ENCODE data around the gene ST6GALNAC1.

ST6GALNAC1 gene

GRCh38 chr17:76598004-76598439 lies 45.5 kb downstream of the ST6GALNAC1 start:
- Histone ChIP-seq H3K9ac (ENCODE audit: low read depth, low read length, poor library complexity) (no peak overlapping the region), H3K79me1 (ENCODE audit: low read depth, low read length) (no peaks in the 10 kb centered on the region), H3K4me1 (ENCODE audit: control insufficient read depth in 2 of 2, insufficient read depth in 1 of 2, low read depth in 1 of 2, low read length in 2 of 2) (no peaks in the 10 kb centered on the region), H2BK15ac (ENCODE audit: low read length) (no peak overlapping the region), H3K9me3 (replicated peaks in 1 of 2; ENCODE audit: control insufficient read depth in 2 of 2, insufficient read depth in 1 of 2, low read depth in 1 of 2, low read length in 2 of 2) (peaks cover 0 to 2% of the 10 kb centered on the region in 2 donors), H2AK5ac (ENCODE audit: low read depth, low read length) (no peak overlapping the region), H2AFZ (ENCODE audit: low read length) (peak overlapping the region; percentile 22), H3K23ac (ENCODE audit: low read depth, low read length, poor library complexity) (no peak overlapping the region), H3K18ac (ENCODE audit: low read length) (no peak overlapping the region), H3K4me2 (ENCODE audit: insufficient read depth, low read length, poor library complexity, severe bottlenecking) (no peak overlapping the region), H3K14ac (ENCODE audit: low read length) (no peak overlapping the region), H4K8ac (ENCODE audit: low read depth, low read length) (no peak overlapping the region), H2BK5ac (ENCODE audit: low read length) (no peak overlapping the region), H3K27me3 (ENCODE audit: control insufficient read depth in 3 of 3, insufficient read depth in 3 of 3, low read depth in 1 of 3, low read length in 3 of 3) (peaks cover 0 to 21% (median 0%) of the 10 kb centered on the region in 3 experiments), H2BK120ac (ENCODE audit: low read depth, low read length) (no peak overlapping the region), H3K36me3 (replicated peaks in 1 of 2; ENCODE audit: control insufficient read depth in 2 of 2, insufficient read depth in 2 of 2, low read length in 2 of 2) (no peaks in the 10 kb centered on the region), H3K27ac (replicated peaks; ENCODE audit: low read length) (no peak overlapping the region), H4K91ac (ENCODE audit: low read depth, low read length, poor library complexity) (no peak overlapping the region), H3K4ac (ENCODE audit: low read length) (no peak overlapping the region), H3K4me3 (ENCODE audit: low read length in 2 of 2) (no peak overlapping the region), H2BK12ac (ENCODE audit: low read length) (no peak overlapping the region)
- WGBS, 2 donors (ENCODE audit: extremely low coverage in 2 of 2, insufficient read length in 2 of 2, insufficient replicate concordance in 1 of 2) = no CpG with 5 or more reads among the region's 2 CpGs
- no peak for DNase-seq (ENCODE audit: low spot score)

GRCh38 chr17:76597156-76598003 lies 46.2 kb downstream of the ST6GALNAC1 start:
- Histone ChIP-seq H3K4ac (ENCODE audit: low read length) (no peak overlapping the region), H3K9ac (ENCODE audit: low read depth, low read length, poor library complexity) (no peak overlapping the region), H2BK12ac (ENCODE audit: low read length) (no peak overlapping the region), H4K91ac (ENCODE audit: low read depth, low read length, poor library complexity) (no peak overlapping the region), H3K4me2 (ENCODE audit: insufficient read depth, low read length, poor library complexity, severe bottlenecking) (no peak overlapping the region), H3K18ac (ENCODE audit: low read length) (no peak overlapping the region), H3K27me3 (ENCODE audit: control insufficient read depth in 3 of 3, insufficient read depth in 3 of 3, low read depth in 1 of 3, low read length in 3 of 3) (peaks cover 0 to 22% (median 0%) of the 10 kb centered on the region in 3 experiments), H4K8ac (ENCODE audit: low read depth, low read length) (no peak overlapping the region), H3K14ac (ENCODE audit: low read length) (no peak overlapping the region), H3K4me1 (ENCODE audit: control insufficient read depth in 2 of 2, insufficient read depth in 1 of 2, low read depth in 1 of 2, low read length in 2 of 2) (no peaks in the 10 kb centered on the region), H3K4me3 (ENCODE audit: low read length in 2 of 2) (no peak overlapping the region), H3K36me3 (replicated peaks in 1 of 2; ENCODE audit: control insufficient read depth in 2 of 2, insufficient read depth in 2 of 2, low read length in 2 of 2) (no peaks in the 10 kb centered on the region), H2BK120ac (ENCODE audit: low read depth, low read length) (no peak overlapping the region), H3K23ac (ENCODE audit: low read depth, low read length, poor library complexity) (no peak overlapping the region), H3K9me3 (replicated peaks in 1 of 2; ENCODE audit: control insufficient read depth in 2 of 2, insufficient read depth in 1 of 2, low read depth in 1 of 2, low read length in 2 of 2) (no peaks in the 10 kb centered on the region), H2AFZ (ENCODE audit: low read length) (peak overlapping the region; percentile 22), H2BK5ac (ENCODE audit: low read length) (no peak overlapping the region), H3K27ac (replicated peaks; ENCODE audit: low read length) (no peak overlapping the region), H2BK15ac (ENCODE audit: low read length) (peak overlapping the region; percentile 39), H2AK5ac (ENCODE audit: low read depth, low read length) (no peak overlapping the region), H3K79me1 (ENCODE audit: low read depth, low read length) (no peaks in the 10 kb centered on the region)
- no CpG with 5 or more reads among the region's 12 CpGs for whole genome bisulfite sequencing, 2 donors (ENCODE audit: extremely low coverage in 2 of 2, insufficient read length in 2 of 2, insufficient replicate concordance in 1 of 2)
- DNase-seq (ENCODE audit: low spot score) = no peak

- Histone ChIP-seq H3K23ac (ENCODE audit: low read depth, low read length, poor library complexity) (no peak overlapping the region), H3K79me1 (ENCODE audit: low read depth, low read length) (no peaks in the 10 kb centered on the region), H3K9me3 (replicated peaks in 1 of 2; ENCODE audit: control insufficient read depth in 2 of 2, insufficient read depth in 1 of 2, low read depth in 1 of 2, low read length in 2 of 2) (no peaks in the 10 kb centered on the region), H3K27ac (replicated peaks; ENCODE audit: low read length) (no peak overlapping the region), H2AK5ac (ENCODE audit: low read depth, low read length) (no peak overlapping the region), H2BK12ac (ENCODE audit: low read length) (no peak overlapping the region), H4K8ac (ENCODE audit: low read depth, low read length) (no peak overlapping the region), H4K91ac (ENCODE audit: low read depth, low read length, poor library complexity) (no peak overlapping the region), H3K4me1 (ENCODE audit: control insufficient read depth in 2 of 2, insufficient read depth in 1 of 2, low read depth in 1 of 2, low read length in 2 of 2) (no peaks in the 10 kb centered on the region), H3K18ac (ENCODE audit: low read length) (no peak overlapping the region), H3K9ac (ENCODE audit: low read depth, low read length, poor library complexity) (no peak overlapping the region), H2BK15ac (ENCODE audit: low read length) (no peak overlapping the region), H2BK120ac (ENCODE audit: low read depth, low read length) (no peak overlapping the region), H3K4ac (ENCODE audit: low read length) (no peak overlapping the region), H3K36me3 (replicated peaks in 1 of 2; ENCODE audit: control insufficient read depth in 2 of 2, insufficient read depth in 2 of 2, low read length in 2 of 2) (no peaks in the 10 kb centered on the region), H2AFZ (ENCODE audit: low read length) (no peak overlapping the region), H2BK5ac (ENCODE audit: low read length) (no peak overlapping the region), H3K4me2 (ENCODE audit: insufficient read depth, low read length, poor library complexity, severe bottlenecking) (no peak overlapping the region), H3K14ac (ENCODE audit: low read length) (no peak overlapping the region), H3K4me3 (ENCODE audit: low read length in 2 of 2) (no peak overlapping the region), H3K27me3 (ENCODE audit: control insufficient read depth in 3 of 3, insufficient read depth in 3 of 3, low read depth in 1 of 3, low read length in 3 of 3) (peaks cover 0 to 26% (median 0%) of the 10 kb centered on the region in 3 experiments)
- no peak for DNase-seq (ENCODE audit: low spot score)
- WGBS, 2 donors (ENCODE audit: extremely low coverage in 2 of 2, insufficient read length in 2 of 2, insufficient replicate concordance in 1 of 2) = no CpG with 5 or more reads among the region's 3 CpGs
These were observed 48.9 kb downstream of the ST6GALNAC1 start for GRCh38 chr17:76594690-76595089.

GRCh38 chr17:76593959-76594358 lies 49.6 kb downstream of the ST6GALNAC1 start:
- H4K8ac ChIP-seq (ENCODE audit: low read depth, low read length) = no peak overlapping the region
- no peaks in the 10 kb centered on the region for H3K79me1 ChIP-seq (ENCODE audit: low read depth, low read length)
- H3K4ac ChIP-seq (ENCODE audit: low read length) = no peak overlapping the region
- H2BK12ac ChIP-seq (ENCODE audit: low read length) = no peak overlapping the region
- no peak overlapping the region for H3K27ac ChIP-seq (replicated peaks; ENCODE audit: low read length)
- no peak for DNase-seq (ENCODE audit: low spot score)
- no peaks in the 10 kb centered on the region for H3K36me3 ChIP-seq (replicated peaks in 1 of 2; ENCODE audit: control insufficient read depth in 2 of 2, insufficient read depth in 2 of 2, low read length in 2 of 2)
- no peak overlapping the region for H3K18ac ChIP-seq (ENCODE audit: low read length)
- no peak overlapping the region for H3K9ac ChIP-seq (ENCODE audit: low read depth, low read length, poor library complexity)
- no peak overlapping the region for H2BK15ac ChIP-seq (ENCODE audit: low read length)
- no peaks in the 10 kb centered on the region for H3K4me1 ChIP-seq (ENCODE audit: control insufficient read depth in 2 of 2, insufficient read depth in 1 of 2, low read depth in 1 of 2, low read length in 2 of 2)
- H3K9me3 ChIP-seq (replicated peaks in 1 of 2; ENCODE audit: control insufficient read depth in 2 of 2, insufficient read depth in 1 of 2, low read depth in 1 of 2, low read length in 2 of 2) = no peaks in the 10 kb centered on the region
- H2AK5ac ChIP-seq (ENCODE audit: low read depth, low read length) = no peak overlapping the region
- H3K14ac ChIP-seq (ENCODE audit: low read length) = no peak overlapping the region
- peaks cover 0 to 30% (median 0%) of the 10 kb centered on the region in 3 experiments for H3K27me3 ChIP-seq (ENCODE audit: control insufficient read depth in 3 of 3, insufficient read depth in 3 of 3, low read depth in 1 of 3, low read length in 3 of 3)
- H2BK5ac ChIP-seq (ENCODE audit: low read length) = no peak overlapping the region
- WGBS, 2 donors (ENCODE audit: extremely low coverage in 2 of 2, insufficient read length in 2 of 2, insufficient replicate concordance in 1 of 2) = no CpG with 5 or more reads among the region's 4 CpGs
- H3K23ac ChIP-seq (ENCODE audit: low read depth, low read length, poor library complexity) = no peak overlapping the region
- H3K4me2 ChIP-seq (ENCODE audit: insufficient read depth, low read length, poor library complexity, severe bottlenecking) = no peak overlapping the region
- no peak overlapping the region for H2BK120ac ChIP-seq (ENCODE audit: low read depth, low read length)
- no peak overlapping the region for H2AFZ ChIP-seq (ENCODE audit: low read length)
- H3K4me3 ChIP-seq (ENCODE audit: low read length in 2 of 2) = no peak overlapping the region
- H4K91ac ChIP-seq (ENCODE audit: low read depth, low read length, poor library complexity) = no peak overlapping the region

Data from neuronal stem cell (in vitro differentiated cells).